PC-9 (cell line): ENCODE measurements around the gene SLCO2A1. TPM values are rescaled to one million over a fixed set of nuclear protein-coding genes. Genes with fewer than 3 reads are reported as not detected.

Experiments used
- BruUV-seq: library from RNA; stranded (reverse); fragments of 400-500 nt; replicated peaks from 2 replicates; lab custom pipeline; 2021; lab: Mats Ljungman, UMichigan
- CTCF ChIA-PET: fragments of 300-600 bp; sonication (Branson Sonifier 250); formaldehyde crosslinking; loops from one replicate; lab custom pipeline; 2022; ENCODE audit warnings: antibody characterized with exemption; lab: Charles Lee
- POLR2A ChIA-PET: fragments of 300-600 bp; sonication (Branson Sonifier 250); formaldehyde crosslinking; loops from one replicate; lab custom pipeline; 2022; ENCODE audit warnings: antibody characterized with exemption; ENCODE audit not compliant: unreplicated experiment; lab: Charles Lee
- DNase-seq, 2 experiments: peaks; one replicate each; pipeline versions ENCODE4 v3.0.0 to v3.0.0-alpha.2; 2015 to 2022; ENCODE audit warnings: mixed read lengths in 1 of 2
- H2AFZ ChIP-seq: fragments of 200-600 bp; sonication (generic); 2 replicates; pipeline ENCODE4 v1.8.1; 2017; ENCODE audit warnings: antibody characterized with exemption
- H3F3A ChIP-seq: fragments of 200-600 bp; sonication (generic); 2 replicates; pipeline ENCODE4 v1.8.1; 2017; ENCODE audit warnings: antibody characterized with exemption, mild to moderate bottlenecking, low read depth; ENCODE audit not compliant: insufficient read depth
- H3K27ac ChIP-seq: fragments of 200-600 bp; sonication (generic); 2 replicates; pipeline ENCODE4 v1.6.1; 2016; ENCODE audit warnings: mixed run types
- H3K27me3 ChIP-seq: fragments of 200-600 bp; sonication (generic); 2 replicates; pipeline ENCODE4 v1.6.1; 2016; ENCODE audit warnings: low read depth, mixed run types; ENCODE audit not compliant: insufficient read depth
- H3K36me3 ChIP-seq: fragments of 200-600 bp; sonication (generic); 2 replicates; pipeline ENCODE4 v1.6.1; 2016; ENCODE audit warnings: low read depth, mixed run types
- H3K4me1 ChIP-seq: fragments of 200-600 bp; sonication (generic); replicated peaks from 2 replicates; pipeline ENCODE4 v1.6.1; 2016; ENCODE audit warnings: mixed run types; ENCODE audit not compliant: insufficient read depth
- H3K4me2 ChIP-seq: fragments of 200-600 bp; sonication (generic); 2 replicates; pipeline ENCODE4 v1.6.1; 2017; ENCODE audit warnings: mixed run types
- H3K4me3 ChIP-seq: fragments of 200-600 bp; sonication (generic); 2 replicates; pipeline ENCODE4 v1.6.1; 2016; ENCODE audit warnings: mixed run types
- H3K79me2 ChIP-seq: fragments of 200-600 bp; sonication (generic); 2 replicates; pipeline ENCODE4 v1.6.1; 2017; ENCODE audit warnings: low read depth, mixed run types
- H3K9me2 ChIP-seq: fragments of 200-600 bp; sonication (generic); 2 replicates; pipeline ENCODE4 v1.8.1; 2017; ENCODE audit warnings: mild to moderate bottlenecking; ENCODE audit not compliant: insufficient read depth
- H3K9me3 ChIP-seq: fragments of 200-600 bp; sonication (generic); 2 replicates; pipeline ENCODE4 v1.8.1; 2016; ENCODE audit warnings: low read depth; ENCODE audit not compliant: insufficient read depth
- H4K20me1 ChIP-seq: fragments of 200-600 bp; sonication (generic); 2 replicates; pipeline ENCODE4 v1.8.1; 2017; ENCODE audit not compliant: insufficient read depth
- CTCF ChIP-seq: fragments of 200-600 bp; sonication (generic); conservative IDR thresholded peaks from 2 replicates; pipeline ENCODE4 v1.6.1; 2017; ENCODE audit warnings: mixed run types, antibody characterized with exemption, mild to moderate bottlenecking, moderate library complexity
- EZH2 ChIP-seq: fragments of 200-600 bp; sonication (generic); IDR thresholded peaks from 2 replicates; pipeline ENCODE4 v1.8.0; 2017; ENCODE audit warnings: antibody characterized with exemption, low read depth
- intact Hi-C: fragments of 100-400 bp; cut with micrococcal nuclease; formaldehyde crosslinking; loops from one replicate; pipeline ENCODE4 v1.10.0; 2022; ENCODE audit not compliant: unreplicated experiment
- total RNA-seq: library from RNA; stranded (reverse); gene quantifications from 2 replicates; pipeline ENCODE4 v1.2.3, GENCODE V29; 2021

Gene SLCO2A1
- total RNA-seq, 1 experiment from 2014 or later, result 0.44 TPM

DNA sequence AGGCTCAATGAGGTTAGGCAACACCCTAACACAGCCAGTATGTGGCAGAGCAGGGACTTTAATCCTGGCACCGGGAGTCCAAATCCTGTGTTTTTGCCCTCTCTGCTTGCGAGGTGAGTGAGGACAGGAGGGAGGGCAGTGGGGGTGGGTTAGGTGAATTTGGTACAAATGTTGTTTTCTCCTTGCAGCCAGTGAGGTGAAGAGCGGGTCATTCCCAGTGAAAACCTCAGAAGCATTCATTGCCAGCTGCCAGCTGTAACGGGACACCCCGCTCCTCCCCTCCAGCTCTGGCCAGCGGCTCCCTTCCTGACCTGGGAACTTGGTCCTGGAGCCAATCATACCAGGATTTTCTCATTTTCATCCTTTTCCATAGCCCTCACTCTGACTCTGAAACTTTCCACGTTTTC is 88.3 kb downstream of the SLCO2A1 start:
- DNase-seq, result no peak
- no peak overlapping the region for H2AFZ ChIP-seq
- no peaks in the 10 kb centered on the region for H3K79me2 ChIP-seq
- peaks cover 33% of the 10 kb centered on the region for H4K20me1 ChIP-seq
- TF ChIP-seq CTCF, result no peak
- TF ChIP-seq EZH2, result no peak
- no peak overlapping the region for H3K4me2 ChIP-seq
- H3F3A ChIP-seq, result peaks cover 23% of the 10 kb centered on the region
- intact Hi-C loops, result loop anchor here (10.0 kb wide), 1 partner anchor 277 kb away; the partner anchor contains the start of gene TOPBP1
- no peak overlapping the region for H3K4me3 ChIP-seq
- peaks cover 61% of the 10 kb centered on the region for H3K27me3 ChIP-seq
- BruUV-seq, result no TSS peak
- H3K36me3 ChIP-seq, result no peaks in the 10 kb centered on the region
- H3K27ac ChIP-seq, result no peak overlapping the region
- CTCF ChIA-PET, result no interaction called here
- POLR2A ChIA-PET, result interaction anchor here (0.6 kb wide), 1 partner anchor 209 kb away, joined by 4 read pairs; no protein-coding TSS in a partner anchor
- H3K4me1 ChIP-seq, result peaks cover 30% of the 10 kb centered on the region
- no peaks in the 10 kb centered on the region for H3K9me2 ChIP-seq
- no peaks in the 10 kb centered on the region for H3K9me3 ChIP-seq

DNA sequence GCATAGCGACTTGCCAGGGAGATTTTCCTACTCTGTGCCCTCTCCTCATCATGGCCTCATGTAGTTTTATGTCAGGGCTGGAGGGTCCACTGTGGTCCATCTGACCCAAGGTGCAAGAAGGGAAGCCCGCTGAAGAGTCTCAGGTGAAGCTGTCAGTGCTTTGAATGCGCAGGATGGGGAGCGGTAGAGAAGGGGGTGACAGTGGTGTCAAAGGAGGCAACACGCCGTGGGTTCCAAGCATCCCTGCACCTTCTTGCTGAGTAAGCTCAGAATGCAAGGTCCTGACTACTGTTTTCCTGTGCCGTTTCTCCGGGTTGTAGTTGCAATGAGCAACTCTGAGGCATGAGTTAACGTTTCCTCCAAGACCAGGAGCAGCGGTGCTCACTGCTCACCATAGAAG is 89.2 kb downstream of the SLCO2A1 start:
- DNase-seq, result no peak
- no peaks in the 10 kb centered on the region for H3K79me2 ChIP-seq
- peaks cover 33% of the 10 kb centered on the region for H4K20me1 ChIP-seq
- no peaks in the 10 kb centered on the region for H3K36me3 ChIP-seq
- H3F3A ChIP-seq, result peaks cover 21% of the 10 kb centered on the region
- intact Hi-C loops, result loop anchor here (10.0 kb wide), 1 partner anchor 276 kb away; the partner anchor contains the start of gene TOPBP1
- CTCF ChIA-PET, result no interaction called here
- peaks cover 28% of the 10 kb centered on the region for H3K4me1 ChIP-seq
- no peaks in the 10 kb centered on the region for H3K9me2 ChIP-seq
- POLR2A ChIA-PET, result no interaction called here
- no peaks in the 10 kb centered on the region for H3K9me3 ChIP-seq
- H3K27me3 ChIP-seq, result peaks cover 61% of the 10 kb centered on the region
- no TSS peak for BruUV-seq
- H3K27ac ChIP-seq, result no peak overlapping the region
- H3K4me2 ChIP-seq, result no peak overlapping the region
- TF ChIP-seq EZH2 (no peak), CTCF (no peak)
- no peak overlapping the region for H3K4me3 ChIP-seq
- H2AFZ ChIP-seq, result no peak overlapping the region

DNA sequence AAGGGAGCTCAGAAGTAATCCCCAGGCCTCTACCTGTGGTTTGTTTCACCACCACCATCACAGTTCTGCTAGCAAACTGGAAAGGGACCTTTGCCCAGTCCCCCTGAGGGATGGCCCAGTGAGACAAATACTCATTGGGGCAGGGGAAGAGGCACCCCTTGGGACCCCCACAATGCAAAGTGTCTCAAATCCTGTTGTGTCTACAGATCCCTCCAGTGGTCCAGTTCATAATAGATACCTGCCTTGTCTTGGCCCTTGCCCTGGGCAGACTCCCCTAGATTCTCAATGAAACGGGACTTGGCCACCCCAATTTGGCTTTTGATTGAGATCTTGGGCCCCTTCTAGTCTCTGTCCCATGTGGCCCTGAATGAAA is 90.3 kb downstream of the SLCO2A1 start:
- Histone ChIP-seq H3F3A (peaks cover 11% of the 10 kb centered on the region), H3K27ac (no peak overlapping the region), H3K4me2 (no peak overlapping the region), H2AFZ (no peak overlapping the region), H3K79me2 (no peaks in the 10 kb centered on the region), H3K27me3 (peaks cover 67% of the 10 kb centered on the region), H3K9me2 (no peaks in the 10 kb centered on the region), H3K4me1 (peaks cover 17% of the 10 kb centered on the region), H4K20me1 (peaks cover 22% of the 10 kb centered on the region), H3K36me3 (no peaks in the 10 kb centered on the region), H3K9me3 (no peaks in the 10 kb centered on the region), H3K4me3 (no peak overlapping the region)
- CTCF ChIA-PET, result no interaction called here
- intact Hi-C loops, result loop anchor here (5.0 kb wide), 1 partner anchor 218 kb away; no protein-coding TSS in a partner anchor
- DNase-seq, result no peak
- no TSS peak for BruUV-seq
- POLR2A ChIA-PET, result no interaction called here
- TF ChIP-seq EZH2, result no peak
- no peak for TF ChIP-seq CTCF
